Mesenchymal stem cell (in vitro differentiated cells and primary cell): ENCODE data around the gene RTF2.

Experiments
- DNase-seq: peaks from one replicate; pipeline ENCODE4 v3.0.0-alpha.2; 2013
- H2AFZ ChIP-seq: one replicate; pipeline ENCODE4 v1.6.1; 2013; ENCODE audit warnings: low read depth, mild to moderate bottlenecking, control low read depth, inconsistent platforms, low read length, moderate library complexity
- H2AK5ac ChIP-seq: 2 replicates; pipeline ENCODE4 v1.6.1; 2013; ENCODE audit warnings: low read length, moderate library complexity, mild to moderate bottlenecking, inconsistent platforms; ENCODE audit not compliant: severe bottlenecking
- H2BK120ac ChIP-seq: one replicate; pipeline ENCODE4 v1.6.1; 2013; ENCODE audit warnings: low read depth, mild to moderate bottlenecking, inconsistent platforms, low read length, moderate library complexity
- H2BK12ac ChIP-seq, 2 experiments: one replicate each; pipeline ENCODE4 v1.6.1; 2013; ENCODE audit warnings: inconsistent platforms in 2 of 2, low read length in 2 of 2, mild to moderate bottlenecking in 2 of 2, moderate library complexity in 2 of 2, control low read depth in 1 of 2
- H2BK15ac ChIP-seq: one replicate; pipeline ENCODE4 v1.6.1; 2013; ENCODE audit warnings: mild to moderate bottlenecking, low read depth, inconsistent platforms; ENCODE audit not compliant: poor library complexity, severe bottlenecking
- H2BK5ac ChIP-seq: 2 replicates; pipeline ENCODE4 v1.6.1; 2013; ENCODE audit warnings: low read depth, mild to moderate bottlenecking, low read length, control low read depth, inconsistent platforms; ENCODE audit not compliant: poor library complexity, severe bottlenecking
- H3K14ac ChIP-seq, 2 experiments: one replicate each; pipeline ENCODE4 v1.6.1; 2013; ENCODE audit warnings: inconsistent platforms in 2 of 2, low read length in 2 of 2, control low read depth in 1 of 2, mild to moderate bottlenecking in 1 of 2, moderate library complexity in 1 of 2
- H3K18ac ChIP-seq, 2 experiments: one replicate each; pipeline ENCODE4 v1.6.1; 2013; ENCODE audit warnings: inconsistent platforms in 2 of 2, low read length in 2 of 2, control low read depth in 1 of 2, low read depth in 1 of 2, mild to moderate bottlenecking in 1 of 2
- H3K23ac ChIP-seq, 2 experiments: one replicate each; pipeline ENCODE4 v1.6.1; 2013; ENCODE audit warnings: inconsistent platforms in 2 of 2, low read length in 2 of 2, mild to moderate bottlenecking in 2 of 2, moderate library complexity in 2 of 2, control low read depth in 1 of 2
- H3K27ac ChIP-seq: 2 replicates; pipeline ENCODE4 v1.5.1; 2013; ENCODE audit warnings: mild to moderate bottlenecking, moderate library complexity, low read length, control low read depth, inconsistent platforms; ENCODE audit not compliant: poor library complexity, severe bottlenecking
- H3K27me3 ChIP-seq, 2 experiments: 2 replicates each; pipeline versions ENCODE4 v1.6.1 to v1.7.0; 2013; ENCODE audit warnings: low read length in 2 of 2, mild to moderate bottlenecking in 2 of 2, moderate library complexity in 2 of 2, control low read depth in 1 of 2, inconsistent platforms in 1 of 2; ENCODE audit not compliant: control insufficient read depth in 1 of 2, insufficient read depth in 1 of 2
- H3K36me3 ChIP-seq, 2 experiments: 2 replicates each; pipeline versions ENCODE4 v1.6.1 to v1.7.0; 2013; ENCODE audit warnings: low read length in 2 of 2, control low read depth in 1 of 2, inconsistent platforms in 1 of 2, low read depth in 1 of 2, mild to moderate bottlenecking in 1 of 2; ENCODE audit not compliant: insufficient read depth in 2 of 2, control insufficient read depth in 1 of 2
- H3K4ac ChIP-seq, 2 experiments: one replicate each; pipeline ENCODE4 v1.6.1; 2013; ENCODE audit warnings: inconsistent platforms in 2 of 2, low read length in 2 of 2, mild to moderate bottlenecking in 2 of 2, moderate library complexity in 2 of 2, control low read depth in 1 of 2, low read depth in 1 of 2
- H3K4me1 ChIP-seq: 2 replicates; pipeline ENCODE4 v1.6.1; 2013; ENCODE audit warnings: low read depth, low read length, control low read depth; ENCODE audit not compliant: control insufficient read depth, insufficient read depth
- H3K4me2 ChIP-seq: 2 replicates; pipeline ENCODE4 v1.6.1; 2013; ENCODE audit warnings: low read length, mild to moderate bottlenecking, inconsistent platforms; ENCODE audit not compliant: poor library complexity, severe bottlenecking
- H3K4me3 ChIP-seq, 2 experiments: 2 replicates each; pipeline versions ENCODE4 v1.5.1 to v1.7.0; 2013; ENCODE audit warnings: low read length in 2 of 2, mild to moderate bottlenecking in 2 of 2, control low read depth in 1 of 2, low read depth in 1 of 2; ENCODE audit not compliant: insufficient read depth in 1 of 2
- H3K79me1 ChIP-seq: replicated peaks from 2 replicates; pipeline ENCODE4 v1.6.1; 2013; ENCODE audit warnings: mild to moderate bottlenecking, control low read depth, low read length, inconsistent platforms; ENCODE audit not compliant: poor library complexity, severe bottlenecking
- H3K9ac ChIP-seq: 2 replicates; pipeline ENCODE4 v1.7.0; 2013; ENCODE audit warnings: mild to moderate bottlenecking, low read length, moderate library complexity
- H3K9me3 ChIP-seq: 2 replicates; pipeline ENCODE4 v1.7.0; 2013; ENCODE audit warnings: mild to moderate bottlenecking, low read length; ENCODE audit not compliant: control insufficient read depth
- H4K8ac ChIP-seq: one replicate; pipeline ENCODE4 v1.6.1; 2013; ENCODE audit warnings: inconsistent platforms, mild to moderate bottlenecking, low read length, moderate library complexity
- H4K91ac ChIP-seq: one replicate; pipeline ENCODE4 v1.6.1; 2013; ENCODE audit warnings: mild to moderate bottlenecking, low read length, inconsistent platforms
- WGBS: methylation state at CpG from one replicate; pipeline ENCODE4 v1.1.7; 2013; ENCODE audit warnings: mixed read lengths; 5-methylcytosine and 5-hydroxymethylcytosine counted together

The RTF2 gene

DNA sequence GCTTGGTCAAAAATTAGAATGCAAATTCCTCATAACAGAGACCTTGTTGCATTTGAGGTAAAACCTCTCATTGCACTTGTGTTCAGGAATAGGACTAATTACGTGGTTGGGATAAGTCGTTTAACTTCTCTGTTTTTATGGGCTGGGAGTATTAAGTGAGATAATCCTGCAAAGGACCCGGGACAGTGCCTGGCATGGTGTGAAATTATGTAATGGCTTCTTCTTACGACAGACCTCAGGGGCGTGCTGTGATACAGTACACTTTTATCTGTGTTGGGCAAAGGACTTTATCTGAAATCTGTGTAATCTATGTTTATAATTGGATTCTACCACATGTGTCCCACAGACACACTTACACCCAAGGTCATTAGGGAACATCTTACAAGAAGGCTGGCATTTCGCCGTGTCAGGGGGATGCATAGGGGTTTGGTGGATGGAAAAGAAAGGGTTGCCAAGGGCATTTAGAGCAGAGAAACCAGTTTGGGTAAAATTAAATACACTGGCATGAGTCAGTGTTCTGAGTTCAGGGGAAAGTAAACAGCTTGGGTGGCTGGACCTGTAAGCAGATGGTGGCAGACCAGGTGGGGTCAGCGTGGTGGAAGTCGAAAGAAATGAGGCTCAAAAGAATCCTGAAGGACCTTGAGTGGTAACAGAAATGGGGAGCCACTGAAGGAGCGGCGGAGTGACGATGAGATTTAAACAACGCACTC, 17.2 kb upstream of the RTF2 start:
- Histone ChIP-seq H3K27me3 (peaks cover 0 to 3% of the 10 kb centered on the region in 2 experiments), H3K9me3 (no peaks in the 10 kb centered on the region), H3K4me1 (no peaks in the 10 kb centered on the region), H2AFZ (no peak overlapping the region), H2AK5ac (no peak overlapping the region), H3K4ac (no peak overlapping the region), H3K4me2 (no peak overlapping the region), H3K14ac (no peak overlapping the region), H4K8ac (no peak overlapping the region), H3K27ac (no peak overlapping the region), H2BK5ac (no peak overlapping the region), H3K36me3 (no peaks in the 10 kb centered on the region), H3K4me3 (no peak overlapping the region), H2BK15ac (no peak overlapping the region), H2BK12ac (no peak overlapping the region), H3K23ac (peak overlapping the region in 1 of 2 experiments; percentile 50), H2BK120ac (no peak overlapping the region), H4K91ac (no peak overlapping the region), H3K79me1 (no peaks in the 10 kb centered on the region), H3K9ac (no peak overlapping the region), H3K18ac (no peak overlapping the region)
- DNase-seq = no peak
- WGBS = 77% methylated on average over 13 of the region's 13 CpGs

DNA sequence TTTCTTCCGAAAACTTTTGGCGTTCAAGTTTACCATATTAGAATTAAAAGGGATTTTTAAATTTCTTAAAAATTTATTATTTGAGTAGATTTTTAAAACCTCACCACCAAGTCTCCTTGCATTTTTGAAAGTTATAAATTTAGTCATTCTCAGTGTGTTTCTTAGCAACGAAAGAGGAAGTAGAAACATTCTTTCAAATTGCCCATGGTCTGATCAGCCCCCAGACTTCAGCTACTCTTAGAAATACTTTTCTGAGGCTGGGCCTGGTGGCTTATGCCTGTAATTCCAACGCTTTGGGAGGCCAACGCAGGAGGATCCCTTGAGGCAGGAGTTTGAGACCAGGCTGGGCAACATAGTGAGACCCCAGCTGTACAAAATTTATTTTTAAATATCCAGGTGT, 15.1 kb upstream of the RTF2 start:
- Histone ChIP-seq H2BK12ac (no peak overlapping the region), H3K23ac (no peak overlapping the region), H3K4me1 (no peaks in the 10 kb centered on the region), H3K4me2 (no peak overlapping the region), H3K4ac (no peak overlapping the region), H3K36me3 (no peaks in the 10 kb centered on the region), H3K27ac (no peak overlapping the region), H4K91ac (no peak overlapping the region), H2AK5ac (no peak overlapping the region), H3K18ac (no peak overlapping the region), H3K27me3 (peaks cover 0 to 3% of the 10 kb centered on the region in 2 experiments), H4K8ac (no peak overlapping the region), H2BK120ac (no peak overlapping the region), H2BK15ac (no peak overlapping the region), H2AFZ (no peak overlapping the region), H3K4me3 (no peak overlapping the region), H3K14ac (no peak overlapping the region), H2BK5ac (no peak overlapping the region), H3K79me1 (no peaks in the 10 kb centered on the region), H3K9ac (no peak overlapping the region), H3K9me3 (no peaks in the 10 kb centered on the region)
- DNase-seq = no peak
- 78% methylated on average over 4 of the region's 5 CpGs for WGBS

DNA sequence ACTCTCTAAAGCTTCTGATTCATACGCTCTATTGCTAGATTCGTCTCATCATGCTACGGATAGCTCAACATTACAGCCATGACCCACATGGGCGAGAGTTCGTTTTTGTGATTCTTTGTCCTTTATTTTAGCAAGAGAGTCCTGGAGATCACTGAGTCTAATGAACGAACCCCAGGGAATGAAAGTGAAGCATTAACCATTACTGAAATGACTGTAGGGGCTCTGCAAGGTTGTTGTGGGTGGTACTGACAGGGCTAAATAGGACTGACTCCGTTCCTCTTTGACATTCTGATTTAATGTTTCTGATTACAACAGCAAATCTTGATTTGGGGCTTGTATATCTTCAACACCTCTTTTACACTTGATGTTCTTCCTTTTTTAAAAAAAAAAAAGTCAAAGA, 13.7 kb upstream of the RTF2 start:
- Histone ChIP-seq H3K4me1 (no peaks in the 10 kb centered on the region), H3K27ac (no peak overlapping the region), H2BK12ac (no peak overlapping the region), H3K18ac (no peak overlapping the region), H3K36me3 (no peaks in the 10 kb centered on the region), H3K4me2 (no peak overlapping the region), H2AFZ (no peak overlapping the region), H3K23ac (no peak overlapping the region), H3K9me3 (no peaks in the 10 kb centered on the region), H3K4ac (no peak overlapping the region), H4K91ac (no peak overlapping the region), H3K9ac (no peak overlapping the region), H4K8ac (no peak overlapping the region), H2BK120ac (no peak overlapping the region), H2BK15ac (no peak overlapping the region), H3K4me3 (no peak overlapping the region), H2AK5ac (no peak overlapping the region), H3K79me1 (no peaks in the 10 kb centered on the region), H3K27me3 (peaks cover 0 to 3% of the 10 kb centered on the region in 2 experiments), H2BK5ac (no peak overlapping the region), H3K14ac (no peak overlapping the region)
- WGBS = 78% methylated on average over 6 of the region's 7 CpGs
- DNase-seq = no peak

DNA sequence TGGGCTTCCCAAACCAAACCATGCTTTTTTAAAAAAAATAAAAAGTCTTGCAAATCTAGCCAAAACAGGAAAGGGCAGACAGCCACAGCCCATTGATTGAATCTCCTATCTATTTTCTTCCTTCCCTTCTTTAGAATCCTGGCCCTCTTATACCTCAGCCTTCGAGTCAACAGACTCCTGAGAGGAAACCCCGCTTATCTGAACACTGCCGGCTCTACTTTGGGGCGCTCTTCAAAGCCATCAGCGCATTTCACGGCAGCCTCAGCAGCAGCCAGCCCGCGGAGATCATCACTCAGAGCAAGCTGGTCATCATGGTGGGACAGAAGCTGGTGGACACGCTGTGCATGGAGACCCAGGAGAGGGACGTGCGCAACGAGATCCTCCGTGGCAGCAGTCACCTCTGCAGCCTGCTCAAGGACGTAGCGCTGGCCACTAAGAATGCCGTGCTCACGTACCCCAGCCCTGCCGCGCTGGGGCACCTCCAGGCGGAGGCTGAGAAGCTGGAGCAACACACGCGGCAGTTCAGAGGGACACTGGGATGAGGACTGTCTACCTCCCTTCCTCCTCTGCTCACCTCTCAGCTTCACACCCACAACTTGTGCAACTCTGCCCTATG, 10.1 kb upstream of the RTF2 start:
- no peaks in the 10 kb centered on the region for H3K4me1 ChIP-seq
- no peak overlapping the region for H2BK12ac ChIP-seq
- 82% methylated on average over 22 of the region's 22 CpGs for WGBS

More for the DNA sequence above, 10.1 kb upstream of the RTF2 start:
- Histone ChIP-seq H3K14ac (no peak overlapping the region), H2AFZ (no peak overlapping the region), H3K9ac (no peak overlapping the region), H3K4me2 (no peak overlapping the region), H3K23ac (no peak overlapping the region), H3K36me3 (no peaks in the 10 kb centered on the region), H4K91ac (no peak overlapping the region), H3K27ac (no peak overlapping the region), H3K27me3 (no peaks in the 10 kb centered on the region), H2BK120ac (no peak overlapping the region), H2BK15ac (no peak overlapping the region), H3K18ac (no peak overlapping the region), H4K8ac (no peak overlapping the region), H3K4me3 (no peak overlapping the region), H2BK5ac (no peak overlapping the region), H3K9me3 (no peaks in the 10 kb centered on the region), H2AK5ac (no peak overlapping the region), H3K79me1 (no peaks in the 10 kb centered on the region), H3K4ac (no peak overlapping the region)
- no peak for DNase-seq
